KMS-11 (cell line): ENCODE data around the gene EEF2KMT.
A peak's percentile ranks its signal among the peaks of the same experiment; 100 is the strongest.
"Not testable (repeated sequence)": the region's sequence is repeated elsewhere in the genome, so short reads cannot be mapped to it uniquely, and the experiment has no call there.

Experiments used
- H2AFZ ChIP-seq: fragments of 200-600 bp; sonication (generic); 2 replicates; pipeline ENCODE4 v1.6.1; 2016; ENCODE audit warnings: antibody characterized with exemption, mixed run types, low read depth
- H3K27ac ChIP-seq: fragments of 200-600 bp; sonication (generic); 2 replicates; pipeline ENCODE4 v1.6.1; 2016; ENCODE audit warnings: mild to moderate bottlenecking, mixed run types
- H3K27me3 ChIP-seq: fragments of 200-600 bp; sonication (generic); 2 replicates; pipeline ENCODE4 v1.6.1; 2017; ENCODE audit warnings: mild to moderate bottlenecking, low read depth, mixed run types, moderate library complexity; ENCODE audit not compliant: insufficient read depth
- H3K36me3 ChIP-seq: fragments of 200-600 bp; sonication (generic); 2 replicates; pipeline ENCODE4 v1.6.1; 2017; ENCODE audit warnings: mild to moderate bottlenecking, mixed run types; ENCODE audit not compliant: insufficient read depth
- H3K4me1 ChIP-seq: fragments of 200-600 bp; sonication (generic); 2 replicates; pipeline ENCODE4 v1.6.1; 2016; ENCODE audit warnings: mild to moderate bottlenecking, low read depth, mixed run types; ENCODE audit not compliant: poor library complexity, severe bottlenecking
- H3K4me2 ChIP-seq: fragments of 200-600 bp; sonication (generic); 2 replicates; pipeline ENCODE4 v1.7.0; 2016; ENCODE audit warnings: mild to moderate bottlenecking, mixed run types
- H3K4me3 ChIP-seq: fragments of 200-600 bp; sonication (generic); IDR thresholded peaks from 2 replicates; pipeline ENCODE4 v1.6.1; 2017; ENCODE audit warnings: low read depth, low read length, mixed read lengths; ENCODE audit not compliant: insufficient read depth
- H3K79me2 ChIP-seq: fragments of 200-600 bp; sonication (generic); 2 replicates; pipeline ENCODE4 v1.6.1; 2016; ENCODE audit warnings: low read depth, mixed run types; ENCODE audit not compliant: insufficient read depth
- H3K9ac ChIP-seq: fragments of 200-600 bp; sonication (generic); 2 replicates; pipeline ENCODE4 v1.6.1; 2016; ENCODE audit warnings: mild to moderate bottlenecking, mixed run types
- H4K20me1 ChIP-seq: fragments of 200-600 bp; sonication (generic); 2 replicates; pipeline ENCODE4 v1.6.1; 2016; ENCODE audit warnings: mild to moderate bottlenecking, mixed run types; ENCODE audit not compliant: insufficient read depth
- TF ChIP-seq, protein P1 (sequence below): fragments of 200-600 bp; sonication (generic); conservative IDR thresholded peaks from 2 replicates; pipeline ENCODE4 v1.6.1; 2017; ENCODE audit warnings: low read depth, mild to moderate bottlenecking, antibody characterized with exemption, low read length, moderate library complexity, mixed read lengths

Gene EEF2KMT

DNA sequence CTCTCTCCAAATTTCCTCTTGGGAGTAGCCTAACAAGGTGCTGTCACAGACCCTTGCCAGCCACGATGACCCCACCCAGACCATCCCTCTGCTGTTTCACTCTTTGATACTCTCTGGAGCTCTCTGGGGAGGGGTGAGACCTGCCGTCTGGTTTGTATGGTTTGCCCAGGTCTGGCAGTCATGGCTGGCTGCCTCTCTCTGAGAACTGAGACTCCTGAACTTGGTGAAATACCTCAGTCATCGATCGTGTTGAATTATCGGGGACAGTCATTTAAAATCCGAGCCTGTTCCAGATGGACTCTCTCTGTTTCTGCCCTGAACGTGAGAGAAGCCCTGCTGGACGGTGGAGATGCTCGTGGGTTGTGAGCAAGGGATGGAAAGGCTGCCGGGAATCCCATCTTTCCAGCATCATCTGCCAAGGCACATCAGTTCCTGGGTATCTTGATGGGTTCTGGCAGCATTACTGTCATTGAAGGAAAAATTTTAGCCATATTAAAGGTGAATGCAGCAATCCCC lies 19.2 kb upstream of the EEF2KMT start:
- not testable (repeated sequence) for H3K79me2 ChIP-seq, H3K9ac ChIP-seq, H3K27ac ChIP-seq, H3K36me3 ChIP-seq, H3K27me3 ChIP-seq, H3K4me3 ChIP-seq, H4K20me1 ChIP-seq
- Histone ChIP-seq H2AFZ (peak overlapping the region; percentile 82; the same call in 1 of the 2 replicates), H3K4me2 (peak overlapping the region; percentile 78), H3K4me1 (peaks cover 25% of the 10 kb centered on the region)

DNA sequence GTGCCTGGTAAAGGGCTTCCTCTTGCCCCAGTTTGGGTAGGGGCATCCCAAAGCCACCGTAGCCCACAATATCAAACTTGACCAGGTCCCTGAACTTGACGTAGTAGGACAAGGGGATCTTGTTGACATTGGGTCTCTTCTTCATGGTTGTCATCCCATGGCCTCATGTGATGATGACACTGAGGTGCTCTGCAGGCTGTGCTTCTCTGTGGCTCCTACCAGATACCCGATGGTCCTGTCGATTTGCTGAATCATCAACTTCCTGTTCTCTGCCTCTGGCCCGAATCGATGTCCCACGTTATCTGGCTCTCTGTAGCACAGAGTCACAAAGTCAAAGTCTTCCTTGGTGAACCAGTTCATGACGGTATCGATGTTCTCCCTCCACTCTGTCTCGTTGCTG lies 13.3 kb upstream of the EEF2KMT start:
- not testable (repeated sequence) for H3K4me2 ChIP-seq, H3K27me3 ChIP-seq, H3K36me3 ChIP-seq, H3K4me3 ChIP-seq, H2AFZ ChIP-seq, H3K4me1 ChIP-seq, H3K27ac ChIP-seq, H3K9ac ChIP-seq, H4K20me1 ChIP-seq, H3K79me2 ChIP-seq

DNA sequence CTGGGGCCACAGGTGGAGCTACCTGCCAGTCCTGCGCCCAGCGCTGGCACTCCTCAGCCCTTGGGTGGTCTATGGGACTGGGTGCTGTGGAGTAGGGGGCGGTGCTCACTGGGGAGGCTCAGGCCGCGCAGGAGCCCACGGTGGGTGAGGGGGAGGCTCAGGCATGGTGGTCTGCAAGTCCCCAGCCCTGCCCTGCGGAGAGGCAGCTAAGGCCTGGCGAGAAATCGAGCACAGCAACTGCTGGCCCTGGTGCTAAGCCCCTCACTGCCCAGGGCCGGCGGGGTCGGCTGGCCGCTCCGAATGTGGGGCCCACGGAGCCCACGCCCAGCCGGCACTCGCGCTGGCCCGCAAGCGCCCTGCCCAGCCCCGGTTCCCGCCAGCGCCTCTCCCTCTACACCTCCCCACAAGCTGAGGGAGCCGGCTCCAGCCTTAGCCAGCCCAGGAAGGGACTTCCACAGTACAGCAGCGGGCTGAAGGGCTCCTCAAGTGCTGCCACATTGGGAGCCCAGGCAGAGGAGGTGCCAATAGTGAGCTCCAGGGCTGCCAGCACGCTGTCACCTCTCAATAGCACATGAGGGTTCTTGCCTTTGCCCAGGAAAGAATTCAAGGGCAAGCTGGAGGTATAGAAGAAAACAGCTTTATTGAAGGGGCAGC lies 11.0 kb upstream of the EEF2KMT start:
- TF ChIP-seq, protein P1, sequence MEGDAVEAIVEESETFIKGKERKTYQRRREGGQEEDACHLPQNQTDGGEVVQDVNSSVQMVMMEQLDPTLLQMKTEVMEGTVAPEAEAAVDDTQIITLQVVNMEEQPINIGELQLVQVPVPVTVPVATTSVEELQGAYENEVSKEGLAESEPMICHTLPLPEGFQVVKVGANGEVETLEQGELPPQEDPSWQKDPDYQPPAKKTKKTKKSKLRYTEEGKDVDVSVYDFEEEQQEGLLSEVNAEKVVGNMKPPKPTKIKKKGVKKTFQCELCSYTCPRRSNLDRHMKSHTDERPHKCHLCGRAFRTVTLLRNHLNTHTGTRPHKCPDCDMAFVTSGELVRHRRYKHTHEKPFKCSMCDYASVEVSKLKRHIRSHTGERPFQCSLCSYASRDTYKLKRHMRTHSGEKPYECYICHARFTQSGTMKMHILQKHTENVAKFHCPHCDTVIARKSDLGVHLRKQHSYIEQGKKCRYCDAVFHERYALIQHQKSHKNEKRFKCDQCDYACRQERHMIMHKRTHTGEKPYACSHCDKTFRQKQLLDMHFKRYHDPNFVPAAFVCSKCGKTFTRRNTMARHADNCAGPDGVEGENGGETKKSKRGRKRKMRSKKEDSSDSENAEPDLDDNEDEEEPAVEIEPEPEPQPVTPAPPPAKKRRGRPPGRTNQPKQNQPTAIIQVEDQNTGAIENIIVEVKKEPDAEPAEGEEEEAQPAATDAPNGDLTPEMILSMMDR, result no peak
- H3K4me2 ChIP-seq, result no peak overlapping the region

DNA sequence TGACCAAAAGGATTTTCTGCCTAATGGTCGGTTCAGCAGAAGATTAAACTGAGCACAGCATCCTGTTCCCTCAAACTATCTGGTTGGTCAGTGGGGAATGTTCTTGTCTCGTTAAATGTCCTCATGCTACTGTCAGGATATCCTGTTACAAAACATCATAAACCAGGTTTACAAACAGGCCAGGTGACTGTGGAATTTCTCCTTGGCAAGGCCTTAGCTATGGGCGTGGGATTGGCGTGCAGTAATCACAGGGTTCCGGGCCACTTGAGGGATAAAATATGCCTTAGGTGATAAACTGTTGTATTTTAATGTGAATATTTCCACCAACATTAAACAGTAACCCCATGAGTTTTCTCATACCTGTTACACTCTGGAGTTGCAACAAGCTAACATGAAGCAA lies 7.4 kb upstream of the EEF2KMT start:
- not testable (repeated sequence) for H3K36me3 ChIP-seq, H3K9ac ChIP-seq, H3K4me3 ChIP-seq, H2AFZ ChIP-seq, H3K27ac ChIP-seq, H3K4me2 ChIP-seq, H3K4me1 ChIP-seq, H3K79me2 ChIP-seq, H3K27me3 ChIP-seq, H4K20me1 ChIP-seq

More for the DNA sequence above, 11.0 kb upstream of the EEF2KMT start:
- Histone ChIP-seq H4K20me1 (no peaks in the 10 kb centered on the region), H3K4me3 (no peak overlapping the region), H3K36me3 (no peaks in the 10 kb centered on the region), H3K9ac (no peak overlapping the region), H3K79me2 (no peaks in the 10 kb centered on the region), H3K27ac (no peak overlapping the region), H3K27me3 (no peaks in the 10 kb centered on the region), H3K4me1 (no peaks in the 10 kb centered on the region), H2AFZ (no peak overlapping the region)

DNA sequence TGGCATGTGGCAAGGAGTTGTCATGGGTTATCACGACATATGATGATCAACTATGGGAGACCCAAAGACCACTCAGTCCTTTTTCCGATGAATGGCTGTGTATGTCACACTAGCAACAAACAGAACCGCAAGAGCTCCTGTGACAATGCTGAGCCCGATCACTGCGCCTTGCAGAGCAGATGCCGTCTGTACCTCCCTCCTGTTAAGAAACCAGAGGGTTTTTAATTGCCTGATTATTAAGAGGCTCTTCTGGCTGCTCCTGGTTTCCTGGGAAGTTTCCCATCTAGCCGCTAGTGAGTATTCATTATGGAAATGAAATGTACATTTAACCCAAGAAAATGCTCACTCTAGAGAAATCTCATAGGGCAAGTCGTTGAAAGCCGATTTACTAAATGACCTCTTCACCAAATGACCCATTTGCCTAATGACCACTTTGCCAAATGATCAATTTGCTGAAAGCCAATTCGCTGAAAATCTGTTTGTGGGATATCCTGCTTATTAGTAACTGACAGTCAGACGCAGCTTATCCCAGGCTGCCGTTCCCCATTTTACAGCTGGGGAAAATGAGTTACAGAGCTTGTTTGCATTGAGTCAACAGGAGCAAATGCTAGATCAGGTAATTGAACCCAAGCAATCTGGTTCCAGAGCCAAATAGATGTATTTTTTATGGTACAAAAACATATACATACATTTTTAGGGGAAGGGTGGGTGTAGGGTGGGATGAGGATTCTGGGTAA lies 5.9 kb upstream of the EEF2KMT start:
- not testable (repeated sequence) for H3K27ac ChIP-seq, H3K79me2 ChIP-seq, H3K4me1 ChIP-seq, H3K9ac ChIP-seq, H4K20me1 ChIP-seq, H3K36me3 ChIP-seq, H3K27me3 ChIP-seq, H3K4me2 ChIP-seq, H3K4me3 ChIP-seq, H2AFZ ChIP-seq

DNA sequence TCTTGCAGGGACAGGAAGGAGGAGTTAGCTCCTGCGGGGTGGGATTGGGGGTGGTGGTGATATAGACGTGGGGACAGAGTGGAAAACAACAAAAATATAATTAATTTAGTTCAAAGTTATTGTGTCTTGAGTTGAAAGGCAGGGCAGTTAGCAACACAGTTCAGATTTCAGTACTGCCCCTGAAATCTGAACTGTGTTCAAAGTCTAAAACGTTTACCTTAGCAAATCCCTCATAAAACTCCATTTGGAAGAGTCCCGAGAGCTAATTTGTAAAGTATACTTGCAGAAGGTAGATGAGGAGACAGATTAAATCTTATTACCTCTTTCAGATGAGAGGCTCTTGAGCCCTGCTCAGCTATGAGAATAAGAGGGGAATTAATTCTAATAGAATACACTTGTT lies 1.6 kb upstream of the EEF2KMT start:
- not testable (repeated sequence) for H3K4me3 ChIP-seq, H3K27me3 ChIP-seq, H3K36me3 ChIP-seq, H3K27ac ChIP-seq, H4K20me1 ChIP-seq, H3K9ac ChIP-seq
- H3K79me2 ChIP-seq, result peaks cover 11% of the 10 kb centered on the region; the same call in 1 of the 2 replicates
- H2AFZ ChIP-seq, result peak overlapping the region; percentile 59; the same call in 1 of the 2 replicates
- peaks cover 30% of the 10 kb centered on the region for H3K4me1 ChIP-seq
- H3K4me2 ChIP-seq, result peak overlapping the region; percentile 46; the same call in 1 of the 2 replicates

DNA sequence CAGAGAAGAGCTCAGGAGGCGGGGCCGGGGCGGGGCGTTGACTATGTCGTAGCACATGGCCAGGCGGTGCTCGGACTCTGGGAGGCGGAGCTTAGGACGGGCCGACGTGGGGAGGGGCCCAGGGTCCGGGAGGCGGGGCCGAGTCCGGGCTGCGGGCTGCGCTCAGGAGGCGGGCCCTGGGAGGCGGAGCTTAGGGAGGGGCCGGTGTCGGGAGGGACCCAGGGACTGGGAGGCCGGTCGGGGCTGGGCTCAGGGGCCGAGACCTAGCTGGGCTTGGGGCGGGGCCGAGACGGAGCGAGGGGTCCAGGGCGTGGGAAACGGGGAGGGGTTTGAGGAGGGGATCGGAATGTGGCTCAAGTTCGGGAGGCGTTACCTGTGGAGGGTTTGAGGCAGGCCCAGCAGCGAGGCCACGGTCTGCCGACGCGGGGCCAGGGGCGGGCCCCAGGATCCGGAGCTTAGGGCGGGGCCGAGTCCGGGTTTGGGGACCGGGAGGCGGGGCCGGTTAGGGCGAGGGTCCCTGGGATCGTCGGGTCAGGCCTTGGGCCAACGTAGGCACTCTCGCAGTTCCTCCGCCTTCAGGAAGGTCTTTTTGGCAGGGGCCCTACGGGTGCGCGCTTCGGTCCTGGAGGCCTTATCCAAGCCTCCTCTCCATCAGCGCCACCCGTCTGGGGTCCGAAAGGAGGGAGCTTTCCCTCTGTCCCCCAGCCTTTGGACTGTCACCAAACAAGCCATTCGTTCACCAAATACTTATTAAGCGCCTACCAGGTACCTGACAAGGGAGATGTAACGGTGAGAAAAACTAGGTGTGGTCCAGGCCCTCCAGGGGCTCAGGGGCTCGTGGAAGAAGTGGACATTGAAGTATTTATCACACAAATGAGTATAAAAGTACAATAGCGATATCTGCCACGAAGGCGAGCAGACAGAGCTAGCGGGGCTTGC lies 895 bp upstream of the EEF2KMT start:
- H4K20me1 ChIP-seq, H3K9ac ChIP-seq, H3K4me3 ChIP-seq, H3K27me3 ChIP-seq, H3K27ac ChIP-seq, H3K36me3 ChIP-seq: not testable (repeated sequence)
- Histone ChIP-seq H3K4me1 (peaks cover 37% of the 10 kb centered on the region), H2AFZ (peak overlapping the region; percentile 59), H3K4me2 (peak overlapping the region; percentile 46), H3K79me2 (peaks cover 11% of the 10 kb centered on the region; the same call in 1 of the 2 replicates)

DNA sequence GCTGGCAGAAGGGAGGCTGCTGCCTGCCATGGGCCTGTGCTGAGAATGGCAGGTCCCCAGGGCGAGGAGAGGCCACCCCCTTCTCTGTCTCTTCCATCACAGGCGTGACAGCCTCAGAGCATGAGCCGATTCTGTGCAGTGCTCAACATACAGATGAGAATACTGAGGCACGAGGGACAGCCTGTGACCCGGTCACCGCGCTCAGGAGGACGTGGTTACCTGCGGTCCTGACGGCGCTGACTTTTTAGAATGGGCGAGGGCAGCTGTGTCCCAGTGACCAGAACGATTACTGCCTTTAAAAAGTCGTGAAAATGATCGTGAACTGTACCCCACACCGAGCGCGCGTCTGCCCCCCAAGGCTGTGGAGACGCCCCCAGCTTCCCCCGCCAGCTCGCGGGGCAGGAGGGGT lies 530 bp downstream of the EEF2KMT start:
- Histone ChIP-seq H3K27ac (peak overlapping the region; percentile 60), H2AFZ (peak overlapping the region; percentile 41), H3K79me2 (peaks cover 11% of the 10 kb centered on the region; the same call in 1 of the 2 replicates), H3K4me2 (peak overlapping the region; percentile 90), H3K9ac (peak overlapping the region; percentile 71), H3K4me1 (peaks cover 51% of the 10 kb centered on the region)
- H4K20me1 ChIP-seq, H3K36me3 ChIP-seq, H3K27me3 ChIP-seq, H3K4me3 ChIP-seq: not testable (repeated sequence)
